DOHH2 (cell line): ENCODE data around the gene PDZD4.

Experiments
- H3F3A ChIP-seq: fragments of 200-600 bp; sonication (generic), shearing (Covaris generic); 2 replicates; pipeline ENCODE4 v1.6.0; 2016; ENCODE audit warnings: antibody characterized with exemption, mild to moderate bottlenecking; ENCODE audit not compliant: control insufficient read depth, insufficient read depth
- H3K27ac ChIP-seq: fragments of 200-600 bp; sonication (generic); 2 replicates; pipeline ENCODE4 v1.5.1; 2014; ENCODE audit warnings: low read depth, mild to moderate bottlenecking, low read length, moderate library complexity
- H3K27me3 ChIP-seq: fragments of 200-600 bp; sonication (generic); 2 replicates; pipeline ENCODE4 v1.6.1; 2014; ENCODE audit warnings: mild to moderate bottlenecking, low read length, mixed read lengths; ENCODE audit not compliant: control insufficient read depth
- H3K36me3 ChIP-seq: fragments of 200-600 bp; sonication (generic); 2 replicates; pipeline ENCODE4 v1.6.1; 2014; ENCODE audit warnings: mild to moderate bottlenecking, low read length, moderate library complexity, mixed read lengths; ENCODE audit not compliant: control insufficient read depth
- H3K4me1 ChIP-seq: fragments of 200-600 bp; sonication (generic); 2 replicates; pipeline ENCODE4 v1.6.1; 2014; ENCODE audit warnings: mild to moderate bottlenecking, low read length, mixed read lengths; ENCODE audit not compliant: control insufficient read depth
- H3K4me2 ChIP-seq: fragments of 200-600 bp; sonication (generic); 2 replicates; pipeline ENCODE4 v1.6.0; 2014; ENCODE audit warnings: mild to moderate bottlenecking, low read length, moderate library complexity
- H3K4me3 ChIP-seq: fragments of 200-600 bp; sonication (generic); 2 replicates; pipeline ENCODE4 v1.5.1; 2014; ENCODE audit warnings: mild to moderate bottlenecking, low read length, mixed read lengths
- H3K79me2 ChIP-seq: fragments of 200-600 bp; sonication (generic); 2 replicates; pipeline ENCODE4 v1.6.1; 2014; ENCODE audit warnings: mild to moderate bottlenecking, low read length, mixed read lengths; ENCODE audit not compliant: control insufficient read depth
- H3K9me2 ChIP-seq: fragments of 200-600 bp; sonication (generic); replicated peaks from 2 replicates; pipeline ENCODE4 v1.6.1; 2014; ENCODE audit warnings: mild to moderate bottlenecking, low read length, mixed read lengths; ENCODE audit not compliant: control insufficient read depth
- H3K9me3 ChIP-seq: fragments of 200-600 bp; sonication (generic); 2 replicates; pipeline ENCODE4 v1.6.1; 2014; ENCODE audit warnings: antibody characterized with exemption, low read length, mixed read lengths; ENCODE audit not compliant: control insufficient read depth, insufficient read depth
- H4K20me1 ChIP-seq: fragments of 200-600 bp; sonication (generic); 2 replicates; pipeline ENCODE4 v1.6.0; 2014; ENCODE audit warnings: low read depth, mild to moderate bottlenecking, antibody characterized with exemption, low read length, moderate library complexity; ENCODE audit not compliant: control insufficient read depth, insufficient read depth
- EZH2phosphoT487 ChIP-seq: fragments of 200-600 bp; sonication (generic); IDR thresholded peaks from 2 replicates; pipeline ENCODE4 v1.6.1; 2017; ENCODE audit warnings: borderline replicate concordance, mild to moderate bottlenecking, antibody characterized with exemption, low read length, moderate library complexity, mixed read lengths
- TF ChIP-seq, protein P1 (sequence below): fragments of 200-600 bp; sonication (generic); IDR thresholded peaks from one replicate; pipeline ENCODE4 v1.5.1; 2014; ENCODE audit warnings: antibody characterized with exemption, mild to moderate bottlenecking, low read depth, low read length; ENCODE audit not compliant: poor library complexity, severe bottlenecking

Gene PDZD4

DNA sequence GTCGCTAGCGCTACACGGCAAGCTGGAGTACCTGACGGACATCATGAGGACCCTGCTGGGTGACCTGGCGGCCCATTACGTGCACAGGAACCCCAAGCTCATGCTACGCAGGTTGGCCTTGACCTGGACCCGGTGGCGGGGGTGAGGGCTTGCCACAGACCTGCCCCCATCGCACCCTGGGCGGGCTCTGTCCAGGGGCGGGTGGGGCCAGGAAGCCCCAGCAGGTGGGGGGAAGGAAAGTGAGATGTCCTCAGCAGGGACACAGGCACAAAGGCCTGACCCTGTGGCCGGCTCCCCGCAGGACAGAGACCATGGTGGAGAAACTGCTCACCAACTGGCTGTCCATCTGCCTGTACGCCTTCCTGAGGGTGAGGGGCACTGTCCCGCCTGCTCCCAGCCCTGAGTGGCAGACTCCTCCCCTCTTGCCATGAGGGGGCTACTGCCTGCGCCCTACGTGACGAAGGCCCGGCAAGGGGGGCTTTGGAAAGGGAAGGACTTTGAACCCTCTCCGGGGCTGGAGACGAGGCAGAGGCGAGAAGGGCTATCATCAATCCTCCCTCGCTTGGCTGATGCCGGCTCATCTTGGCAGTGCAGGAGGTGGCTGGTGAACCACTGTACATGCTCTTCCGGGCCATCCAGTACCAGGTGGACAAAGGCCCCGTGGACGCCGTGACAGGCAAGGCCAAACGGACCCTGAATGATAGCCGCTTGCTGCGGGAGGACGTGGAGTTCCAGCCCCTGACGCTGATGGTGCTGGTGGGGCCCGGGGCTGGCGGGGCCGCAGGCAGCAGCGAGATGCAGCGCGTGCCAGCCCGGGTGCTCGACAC is 54.8 kb downstream of the PDZD4 start:
- Histone ChIP-seq H4K20me1 (no peaks in the 10 kb centered on the region), H3F3A (no peaks in the 10 kb centered on the region), H3K27me3 (no peaks in the 10 kb centered on the region)

DNA sequence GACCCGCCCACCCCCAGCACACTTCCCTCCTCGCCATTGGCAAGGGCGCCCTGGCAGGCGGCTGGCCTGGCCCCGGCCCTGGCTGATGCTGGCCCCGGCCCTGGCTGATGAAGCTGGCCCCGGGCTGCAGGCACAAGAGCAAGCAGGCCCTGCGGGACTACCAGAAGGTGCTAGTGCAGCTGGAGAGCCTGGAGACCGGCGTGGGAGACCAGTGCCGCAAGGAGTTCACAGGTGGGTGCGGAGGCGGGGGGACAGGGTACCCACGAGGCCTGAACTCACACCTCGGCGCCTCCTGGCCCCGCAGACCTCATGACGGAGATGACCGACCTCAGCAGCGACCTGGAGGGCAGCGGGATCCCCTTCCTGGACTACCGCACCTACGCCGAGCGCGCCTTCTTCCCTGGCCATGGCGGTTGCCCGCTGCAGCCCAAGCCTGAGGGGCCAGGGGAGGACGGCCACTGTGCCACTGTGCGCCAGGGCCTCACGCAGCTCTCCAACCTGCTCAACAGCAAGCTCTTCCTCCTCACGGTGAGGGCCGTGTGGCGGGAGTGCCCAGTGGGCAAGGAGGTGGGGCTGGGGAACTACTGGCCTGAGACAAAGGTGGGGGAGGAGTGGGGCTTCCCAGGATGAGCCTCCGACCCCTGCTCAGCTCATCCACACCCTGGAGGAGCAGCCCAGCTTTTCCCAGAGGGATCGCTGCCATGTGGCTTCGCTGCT is 55.6 kb downstream of the PDZD4 start:
- H4K20me1 ChIP-seq, result no peaks in the 10 kb centered on the region
- no peaks in the 10 kb centered on the region for H3F3A ChIP-seq
- H3K9me2 ChIP-seq, result no peaks in the 10 kb centered on the region
- H3K36me3 ChIP-seq, result no peaks in the 10 kb centered on the region
- TF ChIP-seq, protein P1, sequence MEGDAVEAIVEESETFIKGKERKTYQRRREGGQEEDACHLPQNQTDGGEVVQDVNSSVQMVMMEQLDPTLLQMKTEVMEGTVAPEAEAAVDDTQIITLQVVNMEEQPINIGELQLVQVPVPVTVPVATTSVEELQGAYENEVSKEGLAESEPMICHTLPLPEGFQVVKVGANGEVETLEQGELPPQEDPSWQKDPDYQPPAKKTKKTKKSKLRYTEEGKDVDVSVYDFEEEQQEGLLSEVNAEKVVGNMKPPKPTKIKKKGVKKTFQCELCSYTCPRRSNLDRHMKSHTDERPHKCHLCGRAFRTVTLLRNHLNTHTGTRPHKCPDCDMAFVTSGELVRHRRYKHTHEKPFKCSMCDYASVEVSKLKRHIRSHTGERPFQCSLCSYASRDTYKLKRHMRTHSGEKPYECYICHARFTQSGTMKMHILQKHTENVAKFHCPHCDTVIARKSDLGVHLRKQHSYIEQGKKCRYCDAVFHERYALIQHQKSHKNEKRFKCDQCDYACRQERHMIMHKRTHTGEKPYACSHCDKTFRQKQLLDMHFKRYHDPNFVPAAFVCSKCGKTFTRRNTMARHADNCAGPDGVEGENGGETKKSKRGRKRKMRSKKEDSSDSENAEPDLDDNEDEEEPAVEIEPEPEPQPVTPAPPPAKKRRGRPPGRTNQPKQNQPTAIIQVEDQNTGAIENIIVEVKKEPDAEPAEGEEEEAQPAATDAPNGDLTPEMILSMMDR, result no peak
- TF ChIP-seq EZH2phosphoT487, result no peak
- no peaks in the 10 kb centered on the region for H3K79me2 ChIP-seq
- H3K4me2 ChIP-seq, result no peak overlapping the region
- H3K9me3 ChIP-seq, result no peaks in the 10 kb centered on the region
- H3K27ac ChIP-seq, result no peak overlapping the region
- no peaks in the 10 kb centered on the region for H3K27me3 ChIP-seq
- H3K4me1 ChIP-seq, result no peaks in the 10 kb centered on the region
- H3K4me3 ChIP-seq, result no peak overlapping the region

More for the DNA sequence above, 54.8 kb downstream of the PDZD4 start:
- Histone ChIP-seq H3K9me2 (no peaks in the 10 kb centered on the region), H3K79me2 (no peaks in the 10 kb centered on the region), H3K4me3 (no peak overlapping the region), H3K27ac (no peak overlapping the region), H3K4me1 (no peaks in the 10 kb centered on the region), H3K36me3 (no peaks in the 10 kb centered on the region), H3K4me2 (no peak overlapping the region), H3K9me3 (no peaks in the 10 kb centered on the region)
- TF ChIP-seq, protein P1, result no peak
- no peak for TF ChIP-seq EZH2phosphoT487

DNA sequence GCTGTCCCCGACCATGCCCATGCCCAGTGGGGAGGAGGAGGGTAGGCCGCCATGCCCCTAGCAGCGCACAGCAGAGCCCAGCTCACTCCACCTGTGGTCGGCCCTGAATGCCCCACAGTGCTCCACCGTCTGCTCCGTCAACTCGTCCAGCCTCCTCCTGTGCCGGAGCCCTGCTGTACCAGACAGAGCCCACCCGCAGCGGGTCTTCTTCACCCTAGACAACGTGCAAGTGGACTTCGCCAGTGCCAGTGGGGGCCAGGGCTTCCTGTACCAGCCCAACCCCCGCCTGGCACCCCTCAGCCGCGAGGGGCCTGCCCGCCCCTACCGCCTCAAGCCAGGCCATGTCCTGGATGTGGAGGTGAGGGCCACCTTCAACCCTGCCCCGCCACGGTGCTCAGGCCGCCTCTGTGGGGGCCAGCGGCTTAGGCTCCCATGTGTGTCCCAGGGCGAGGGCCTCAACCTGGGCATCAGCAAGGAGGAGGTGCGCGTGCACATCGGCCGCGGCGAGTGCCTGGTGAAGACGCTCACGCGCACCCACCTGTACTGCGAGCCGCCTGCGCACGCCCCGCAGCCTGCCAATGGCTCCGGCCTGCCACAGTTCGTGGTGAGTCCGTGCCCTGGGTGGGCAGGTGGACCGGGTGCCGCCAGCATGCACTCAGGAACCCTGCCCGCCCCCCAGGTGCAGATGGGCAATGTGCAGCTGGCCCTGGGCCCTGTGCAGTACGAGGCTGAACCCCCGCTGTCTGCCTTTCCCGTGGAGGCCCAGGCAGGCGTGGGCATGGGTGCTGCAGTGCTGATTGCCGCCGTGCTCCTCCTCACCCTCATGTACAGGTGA is 56.4 kb downstream of the PDZD4 start:
- Histone ChIP-seq H3K79me2 (no peaks in the 10 kb centered on the region), H3F3A (no peaks in the 10 kb centered on the region), H3K9me3 (no peaks in the 10 kb centered on the region), H3K4me3 (no peak overlapping the region), H3K27ac (no peak overlapping the region), H3K9me2 (no peaks in the 10 kb centered on the region), H3K27me3 (no peaks in the 10 kb centered on the region), H4K20me1 (no peaks in the 10 kb centered on the region), H3K4me2 (no peak overlapping the region), H3K4me1 (no peaks in the 10 kb centered on the region), H3K36me3 (no peaks in the 10 kb centered on the region)
- no peak for TF ChIP-seq EZH2phosphoT487
- TF ChIP-seq, protein P1, result no peak
